HG02798 (cell line): ENCODE results near the gene CENPO.

Experiments used
- ATAC-seq: cut with Tn5 transposase; IDR thresholded peaks from one replicate; pipeline ENCODE4 v1.9.1; 2021; ENCODE audit warnings: mild to moderate bottlenecking; ENCODE audit not compliant: unreplicated experiment, poor library complexity

The CENPO gene

GRCh38 chr2:24856791-24857211 lies 63.6 kb downstream of the CENPO start:
- ATAC-seq: no peak

DNA sequence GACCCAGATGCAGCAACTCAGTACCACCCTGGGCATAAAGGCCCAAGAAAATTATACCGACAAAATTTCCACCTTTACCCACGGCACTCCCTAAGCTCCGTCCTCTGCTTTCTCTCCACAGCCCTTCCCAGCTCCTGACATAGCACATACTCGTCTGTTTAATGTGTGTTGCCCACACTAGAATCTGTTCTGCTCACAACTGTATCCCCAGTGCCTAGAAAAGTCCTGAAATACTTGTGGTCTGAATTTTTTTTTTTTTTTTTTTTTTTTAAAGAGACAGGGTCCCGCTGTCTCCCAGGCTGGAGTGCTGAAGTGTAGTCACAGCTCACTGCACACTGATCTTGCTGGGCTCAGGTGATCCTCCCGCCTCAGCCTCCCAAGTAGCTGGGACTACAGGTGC lies 64.5 kb downstream of the CENPO start:
- ATAC-seq: no peak

GRCh38 chr2:24858996-24859395 lies 65.8 kb downstream of the CENPO start:
- ATAC-seq: no peak

DNA sequence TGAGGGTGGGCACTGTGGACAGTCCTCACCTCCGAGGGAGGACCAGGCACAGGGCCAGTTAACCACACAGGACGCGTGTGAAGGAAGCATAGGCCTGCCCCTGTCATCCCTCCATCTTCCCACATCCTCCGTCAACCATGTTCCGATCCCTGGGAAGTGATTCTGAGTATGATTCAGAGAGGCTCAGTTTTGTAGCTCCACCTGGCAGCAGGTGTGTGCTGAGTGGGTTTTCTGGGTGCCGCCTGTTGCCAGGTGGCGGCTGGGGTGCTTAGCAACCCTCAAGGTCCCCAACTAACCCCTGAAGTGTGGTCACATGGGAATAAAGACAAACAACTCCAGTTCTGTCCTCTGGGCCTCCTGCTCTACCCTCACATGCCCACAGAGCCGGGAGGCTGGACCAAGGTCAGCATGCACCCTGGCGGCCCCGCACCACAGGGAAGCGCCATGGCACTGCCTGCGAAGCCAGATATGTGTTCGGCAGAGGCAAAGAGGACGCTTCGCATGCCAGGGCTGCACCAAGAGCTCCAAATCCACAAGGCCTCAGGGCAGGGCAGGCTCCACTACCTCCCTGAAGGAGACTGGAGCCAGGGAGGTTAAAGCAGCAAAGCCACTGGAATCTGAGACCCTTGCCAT lies 66.9 kb downstream of the CENPO start:
- ATAC-seq: no peak

GRCh38 chr2:24860631-24861030 lies 67.4 kb downstream of the CENPO start:
- ATAC-seq: no peak

DNA sequence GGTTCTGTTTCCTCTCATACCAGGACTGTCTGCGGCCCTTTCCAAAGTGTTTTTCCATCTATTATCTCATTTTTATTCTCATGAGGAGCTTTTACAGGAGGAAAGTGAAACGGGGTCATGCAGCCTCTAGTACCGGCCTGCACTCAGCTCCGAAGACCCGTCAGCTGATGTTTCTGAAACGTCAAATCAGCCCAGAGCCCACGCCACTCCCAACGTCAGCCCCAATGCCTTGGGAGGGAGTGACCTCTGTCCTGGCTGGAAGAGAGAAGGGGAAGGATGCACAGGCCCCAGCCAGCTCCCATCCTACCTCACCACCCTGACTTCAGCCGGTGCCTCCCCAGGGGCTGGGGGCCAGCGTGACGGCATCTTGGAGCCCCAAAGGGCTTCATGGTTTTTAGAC lies 68.3 kb downstream of the CENPO start:
- no peak for ATAC-seq

- no peak for ATAC-seq
Measured at GRCh38 chr2:24863641-24864040, 70.4 kb downstream of the CENPO start.

DNA sequence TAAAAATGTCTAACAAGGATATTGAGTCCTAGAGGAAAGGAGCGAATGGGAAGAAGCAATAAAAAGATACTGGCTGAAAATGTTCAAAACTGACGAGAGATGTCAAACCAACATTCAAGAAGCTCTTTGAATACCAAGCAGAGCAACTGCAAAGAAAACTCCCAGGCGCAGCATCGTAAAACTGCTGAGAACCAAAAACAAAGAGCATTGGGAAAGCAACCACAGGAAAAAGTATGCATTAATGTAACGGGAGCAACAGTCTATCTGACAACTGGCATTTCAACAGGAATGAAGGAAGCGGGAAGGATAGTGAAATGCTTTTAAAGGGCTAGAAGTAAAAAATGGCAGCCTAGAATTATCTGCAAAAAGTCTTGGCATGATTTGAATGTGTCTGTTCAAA lies 73.7 kb downstream of the CENPO start:
- ATAC-seq: no peak

DNA sequence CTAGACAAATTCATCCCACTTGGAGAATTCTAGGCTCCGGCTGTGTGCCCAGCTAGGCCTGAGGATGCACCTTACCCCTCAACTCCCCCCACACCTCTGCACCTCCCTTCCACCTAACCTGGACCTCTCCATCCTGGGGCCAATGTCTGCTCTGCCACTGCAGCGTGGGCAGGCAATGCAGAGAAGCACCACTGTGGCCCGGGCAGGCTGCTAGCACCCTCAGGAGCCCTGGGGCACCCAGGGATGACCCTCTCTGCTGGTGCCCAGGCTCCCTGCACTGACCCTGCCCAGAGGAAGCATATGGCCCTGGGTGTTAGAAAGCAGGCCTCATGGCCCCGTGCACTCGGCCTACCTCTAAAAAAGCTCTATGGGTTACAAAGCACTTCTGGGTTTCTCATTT lies 77.2 kb downstream of the CENPO start:
- ATAC-seq: no peak

DNA sequence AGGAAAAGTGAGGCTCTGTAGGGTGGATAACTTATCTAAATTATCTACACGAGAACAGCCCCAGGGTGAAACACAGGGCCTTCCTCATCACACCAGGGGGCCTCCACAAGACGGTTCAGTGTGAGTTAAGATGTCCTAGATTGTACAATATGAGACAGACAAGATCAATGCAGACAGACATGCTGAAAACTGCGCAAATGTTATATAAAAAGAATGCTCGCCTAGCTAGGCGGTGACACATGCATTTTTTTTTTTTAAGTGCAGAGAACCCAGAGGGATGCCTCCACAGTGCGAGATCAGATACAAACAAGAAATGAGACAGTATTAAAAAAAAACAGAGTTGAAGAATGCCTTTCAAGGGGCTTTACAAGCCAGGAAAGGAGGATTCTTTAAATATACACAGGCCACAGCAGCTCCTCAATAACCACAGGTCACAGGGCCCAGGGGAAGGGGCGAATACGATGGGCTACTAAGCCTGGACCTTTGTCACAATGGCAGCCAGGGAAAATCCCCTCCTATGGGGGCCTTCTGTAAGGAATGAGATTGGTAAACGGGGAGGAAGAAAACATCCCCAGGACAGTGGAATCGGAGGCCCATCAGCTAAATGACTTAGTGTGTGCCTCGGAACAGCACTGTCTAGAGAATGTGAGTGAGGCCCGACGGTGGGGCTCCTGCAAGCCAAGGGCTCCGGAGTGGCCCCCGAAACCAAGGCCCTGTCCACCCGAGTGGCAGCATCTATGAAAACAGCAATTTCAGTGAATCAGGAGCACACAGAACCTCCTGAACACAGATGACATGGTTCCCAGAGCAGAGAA lies 77.9 kb downstream of the CENPO start:
- no peak for ATAC-seq

- ATAC-seq: no peak
Measured at GRCh38 chr2:24871852-24872333, 78.7 kb downstream of the CENPO start.
